K562 (cell line): Measurements from ENCODE around the gene BORA. TPM values are rescaled to one million over a fixed set of nuclear protein-coding genes. Genes with fewer than 3 reads are reported as not detected.
A peak's percentile ranks its signal among the peaks of the same experiment; 100 is the strongest.

ENCODE experiments used
- BMI1 ChIP-seq: fragments of 150-350 bp; IDR thresholded peaks from 2 replicates; pipeline ENCODE4 v1.6.1; 2014; ENCODE audit warnings: low read length
- BRF1 ChIP-seq: IDR thresholded peaks from 3 replicates; pipeline ENCODE4 v1.6.1; 2011; ENCODE audit warnings: borderline replicate concordance, mild to moderate bottlenecking; ENCODE audit not compliant: insufficient read length; ENCODE audit errors: extremely low read depth
- CBFA2T3 ChIP-seq: fragments of 450-650 bp; IDR thresholded peaks from 2 replicates; pipeline ENCODE4 v1.6.1; 2017
- GTF2E2 ChIP-seq: fragments of 200-800 bp; sonication (Bioruptor generic); IDR thresholded peaks from 2 replicates; pipeline ENCODE4 v1.6.1; 2016; ENCODE audit warnings: missing genetic modification characterization, missing compliant biosample characterization
- HDAC8 ChIP-seq: fragments of 450-650 bp; IDR thresholded peaks from 2 replicates; pipeline ENCODE4 v1.6.1; 2016; ENCODE audit warnings: mild to moderate bottlenecking, missing genetic modification characterization, moderate library complexity, missing compliant biosample characterization
- HDGF ChIP-seq: fragments of 450-650 bp; IDR thresholded peaks from 2 replicates; pipeline ENCODE4 v1.6.1; 2016
- MCM2 ChIP-seq: fragments of 450-650 bp; IDR thresholded peaks from 2 replicates; pipeline ENCODE4 v1.6.1; 2017; ENCODE audit warnings: low read depth, mild to moderate bottlenecking
- MECOM ChIP-seq: fragments of 250-450 bp; sonication (Bioruptor Pico); IDR thresholded peaks from 2 replicates; pipeline ENCODE4 v1.8.0; 2022; ENCODE audit warnings: inconsistent platforms
- NCOA4 ChIP-seq: fragments of 450-650 bp; IDR thresholded peaks from 2 replicates; pipeline ENCODE4 v1.6.1; 2018; ENCODE audit warnings: mild to moderate bottlenecking; ENCODE audit not compliant: partially characterized antibody
- NFRKB ChIP-seq: fragments of 450-650 bp; IDR thresholded peaks from 2 replicates; pipeline ENCODE4 v1.6.1; 2016; ENCODE audit warnings: low read depth
- PRMT5 ChIP-seq: sonication (generic); formaldehyde crosslinking; IDR thresholded peaks from 2 replicates; pipeline ENCODE4 v1.5.0; 2020; ENCODE audit warnings: missing genetic modification reagents
- RBM14 ChIP-seq: fragments of 200-400 bp; formaldehyde crosslinking; IDR thresholded peaks from 2 replicates; pipeline ENCODE4 v1.6.1; 2018; ENCODE audit warnings: low read depth, mild to moderate bottlenecking, low read length, moderate library complexity, borderline replicate concordance; ENCODE audit not compliant: insufficient read depth
- RBM15 ChIP-seq: fragments of 200-400 bp; formaldehyde crosslinking; IDR thresholded peaks from 2 replicates; pipeline ENCODE4 v1.6.1; 2018; ENCODE audit warnings: mild to moderate bottlenecking, low read length, moderate library complexity; ENCODE audit not compliant: insufficient read depth
- SMAD3 ChIP-seq: fragments of 450-650 bp; formaldehyde crosslinking; conservative IDR thresholded peaks from 2 replicates; pipeline ENCODE4 v1.4.0; 2020; ENCODE audit warnings: mild to moderate bottlenecking
- SMAD4 ChIP-seq: fragments of 250-450 bp; sonication (Bioruptor Pico); conservative IDR thresholded peaks from 2 replicates; pipeline ENCODE4 v1.8.0; 2021; ENCODE audit warnings: inconsistent platforms, mild to moderate bottlenecking, moderate library complexity
- TCF7 ChIP-seq: sonication (generic); IDR thresholded peaks from 2 replicates; pipeline ENCODE4 v1.6.1; 2016; ENCODE audit warnings: antibody characterized with exemption, borderline replicate concordance
- ZNF174 ChIP-seq: fragments of 250-450 bp; sonication (Bioruptor Pico); IDR thresholded peaks from 2 replicates; pipeline ENCODE4 v1.4.0; 2020; ENCODE audit warnings: mild to moderate bottlenecking
- ZNF583 ChIP-seq: fragments of 250-450 bp; sonication (Bioruptor Pico); IDR thresholded peaks from 2 replicates; pipeline ENCODE4 v1.4.0; 2020
- polyA plus RNA-seq, 8 experiments: library from polyadenylated mRNA; depleted of rRNA in 4 of 8; stranded (reverse) in 5 of 8; unstranded in 3 of 8; fragments of >200 nt; fragmentation: Nextera tagmentation in 2 of 8; fragmentation: Illumina TruSeq in 1 of 8; extraction: Ambion mirVana in 2 of 8; extraction: Trizol in 1 of 8; gene quantifications; 2 replicates each; pipeline versions ENCODE4 v1.2.1 to v1.2.3, GENCODE V29; 2011 to 2014; ENCODE audit warnings: inconsistent platforms in 1 of 8, missing spikeins in 1 of 8
- total RNA-seq, 7 experiments: library from RNA; depleted of rRNA in 6 of 7; stranded (reverse); fragments of >200 nt in 6 of 7; fragmentation: Illumina TruSeq in 2 of 7; extraction: Trizol in 2 of 7; gene quantifications; 2 replicates each; pipeline versions ENCODE4 v1.2.1 to v1.2.3, GENCODE V29; 2011 to 2021; ENCODE audit warnings: low replicate concordance in 1 of 7
- TF ChIP-seq, protein P1 (sequence below): sonication (generic); formaldehyde crosslinking; IDR thresholded peaks from 2 replicates; pipeline ENCODE4 v1.8.0; 2022; ENCODE audit warnings: mild to moderate bottlenecking, missing genetic modification reagents
- TF ChIP-seq, protein P2 (sequence below): fragments of 450-650 bp; IDR thresholded peaks from 2 replicates; pipeline ENCODE4 v1.7.0; 2016; ENCODE audit warnings: borderline replicate concordance
- TF ChIP-seq, protein P3 (sequence below): fragments of 200-800 bp; sonication (Bioruptor generic); IDR thresholded peaks from 2 replicates; pipeline ENCODE4 v1.6.1; 2016; ENCODE audit warnings: missing genetic modification characterization, missing compliant biosample characterization

The BORA gene
- total and polyA plus RNA-seq, 9 of the 15 experiments (the other 6 are each of a cell fraction or from before 2014, with no cell fraction given): 12.4 to 21.5 (median 18.2) TPM

DNA sequence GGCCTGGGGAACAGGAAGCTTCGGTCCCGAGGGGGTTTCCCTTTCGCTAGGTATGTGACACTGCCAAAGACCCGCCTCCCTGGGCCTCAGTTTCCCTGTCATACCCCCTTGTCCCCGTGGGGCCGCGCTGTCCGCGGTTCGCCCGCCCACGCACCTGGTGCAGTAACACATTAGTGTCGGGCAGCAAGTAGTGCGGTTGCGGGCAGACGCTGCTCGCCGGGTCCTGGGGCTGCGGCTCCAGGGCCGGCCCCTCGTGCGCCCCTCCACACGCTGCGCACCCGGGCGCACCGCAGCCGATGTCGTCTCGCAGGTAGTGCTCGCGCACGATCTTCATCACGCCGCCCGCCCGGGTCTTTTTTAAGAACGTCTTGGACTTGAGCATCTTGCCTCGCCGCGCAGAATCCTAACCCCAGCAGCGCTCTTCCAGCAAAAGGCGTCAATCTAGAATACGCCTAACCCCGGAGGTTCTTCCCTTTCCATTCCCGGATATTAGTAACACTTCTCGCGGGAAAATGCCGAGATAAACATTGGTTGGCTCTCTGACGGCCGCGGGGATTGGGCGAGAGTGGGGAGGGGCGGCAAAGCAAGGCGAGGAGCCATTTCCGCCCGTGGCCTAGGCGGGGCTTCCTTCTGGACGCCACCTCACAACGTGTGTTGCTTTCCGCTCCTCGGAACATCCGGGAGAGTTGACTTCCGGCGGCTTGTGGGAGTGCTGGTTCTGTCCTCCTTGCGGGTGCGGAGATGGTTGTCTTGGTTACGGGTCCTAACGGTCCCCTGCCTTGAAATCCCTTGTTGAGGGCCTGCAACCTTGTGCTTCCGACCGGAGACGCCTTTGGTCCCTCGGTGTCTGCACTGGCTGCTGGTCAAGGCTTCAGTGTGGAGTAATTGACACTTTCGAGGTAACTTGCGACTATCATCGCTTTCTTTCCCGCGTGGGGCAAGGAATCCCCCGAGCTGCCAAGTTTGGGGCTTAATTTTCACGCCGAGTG is 54.0 kb downstream of the BORA start, which contains the start of the genes DIS3 and PIBF1 (continued):
- TF ChIP-seq, protein P1, sequence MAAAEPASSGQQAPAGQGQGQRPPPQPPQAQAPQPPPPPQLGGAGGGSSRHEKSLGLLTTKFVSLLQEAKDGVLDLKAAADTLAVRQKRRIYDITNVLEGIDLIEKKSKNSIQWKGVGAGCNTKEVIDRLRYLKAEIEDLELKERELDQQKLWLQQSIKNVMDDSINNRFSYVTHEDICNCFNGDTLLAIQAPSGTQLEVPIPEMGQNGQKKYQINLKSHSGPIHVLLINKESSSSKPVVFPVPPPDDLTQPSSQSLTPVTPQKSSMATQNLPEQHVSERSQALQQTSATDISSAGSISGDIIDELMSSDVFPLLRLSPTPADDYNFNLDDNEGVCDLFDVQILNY (CRISPR knock-in tag): no peak
- TF ChIP-seq MECOM (CRISPR knock-in tag): no peak
- TF ChIP-seq SMAD3 (CRISPR knock-in tag): no peak
- TF ChIP-seq BRF1: no peak
- TF ChIP-seq ZNF174 (CRISPR knock-in tag): no peak
- TF ChIP-seq SMAD4 (CRISPR knock-in tag): no peak
- no peak for TF ChIP-seq RBM14
- TF ChIP-seq ZNF583 (CRISPR knock-in tag): no peak
- TF ChIP-seq RBM15: no peak
- TF ChIP-seq HDGF: no peak
- TF ChIP-seq MCM2: no peak
- peak; percentile 64; the same call in 1 of the 2 replicates for TF ChIP-seq BMI1
- TF ChIP-seq NCOA4: no peak
- TF ChIP-seq NFRKB: no peak
- no peak for TF ChIP-seq TCF7
- TF ChIP-seq GTF2E2 (tag): no peak
- TF ChIP-seq PRMT5: no peak
- TF ChIP-seq HDAC8: no peak
- TF ChIP-seq CBFA2T3: no peak
- TF ChIP-seq, protein P2, sequence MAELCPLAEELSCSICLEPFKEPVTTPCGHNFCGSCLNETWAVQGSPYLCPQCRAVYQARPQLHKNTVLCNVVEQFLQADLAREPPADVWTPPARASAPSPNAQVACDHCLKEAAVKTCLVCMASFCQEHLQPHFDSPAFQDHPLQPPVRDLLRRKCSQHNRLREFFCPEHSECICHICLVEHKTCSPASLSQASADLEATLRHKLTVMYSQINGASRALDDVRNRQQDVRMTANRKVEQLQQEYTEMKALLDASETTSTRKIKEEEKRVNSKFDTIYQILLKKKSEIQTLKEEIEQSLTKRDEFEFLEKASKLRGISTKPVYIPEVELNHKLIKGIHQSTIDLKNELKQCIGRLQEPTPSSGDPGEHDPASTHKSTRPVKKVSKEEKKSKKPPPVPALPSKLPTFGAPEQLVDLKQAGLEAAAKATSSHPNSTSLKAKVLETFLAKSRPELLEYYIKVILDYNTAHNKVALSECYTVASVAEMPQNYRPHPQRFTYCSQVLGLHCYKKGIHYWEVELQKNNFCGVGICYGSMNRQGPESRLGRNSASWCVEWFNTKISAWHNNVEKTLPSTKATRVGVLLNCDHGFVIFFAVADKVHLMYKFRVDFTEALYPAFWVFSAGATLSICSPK: no peak
- TF ChIP-seq, protein P3, sequence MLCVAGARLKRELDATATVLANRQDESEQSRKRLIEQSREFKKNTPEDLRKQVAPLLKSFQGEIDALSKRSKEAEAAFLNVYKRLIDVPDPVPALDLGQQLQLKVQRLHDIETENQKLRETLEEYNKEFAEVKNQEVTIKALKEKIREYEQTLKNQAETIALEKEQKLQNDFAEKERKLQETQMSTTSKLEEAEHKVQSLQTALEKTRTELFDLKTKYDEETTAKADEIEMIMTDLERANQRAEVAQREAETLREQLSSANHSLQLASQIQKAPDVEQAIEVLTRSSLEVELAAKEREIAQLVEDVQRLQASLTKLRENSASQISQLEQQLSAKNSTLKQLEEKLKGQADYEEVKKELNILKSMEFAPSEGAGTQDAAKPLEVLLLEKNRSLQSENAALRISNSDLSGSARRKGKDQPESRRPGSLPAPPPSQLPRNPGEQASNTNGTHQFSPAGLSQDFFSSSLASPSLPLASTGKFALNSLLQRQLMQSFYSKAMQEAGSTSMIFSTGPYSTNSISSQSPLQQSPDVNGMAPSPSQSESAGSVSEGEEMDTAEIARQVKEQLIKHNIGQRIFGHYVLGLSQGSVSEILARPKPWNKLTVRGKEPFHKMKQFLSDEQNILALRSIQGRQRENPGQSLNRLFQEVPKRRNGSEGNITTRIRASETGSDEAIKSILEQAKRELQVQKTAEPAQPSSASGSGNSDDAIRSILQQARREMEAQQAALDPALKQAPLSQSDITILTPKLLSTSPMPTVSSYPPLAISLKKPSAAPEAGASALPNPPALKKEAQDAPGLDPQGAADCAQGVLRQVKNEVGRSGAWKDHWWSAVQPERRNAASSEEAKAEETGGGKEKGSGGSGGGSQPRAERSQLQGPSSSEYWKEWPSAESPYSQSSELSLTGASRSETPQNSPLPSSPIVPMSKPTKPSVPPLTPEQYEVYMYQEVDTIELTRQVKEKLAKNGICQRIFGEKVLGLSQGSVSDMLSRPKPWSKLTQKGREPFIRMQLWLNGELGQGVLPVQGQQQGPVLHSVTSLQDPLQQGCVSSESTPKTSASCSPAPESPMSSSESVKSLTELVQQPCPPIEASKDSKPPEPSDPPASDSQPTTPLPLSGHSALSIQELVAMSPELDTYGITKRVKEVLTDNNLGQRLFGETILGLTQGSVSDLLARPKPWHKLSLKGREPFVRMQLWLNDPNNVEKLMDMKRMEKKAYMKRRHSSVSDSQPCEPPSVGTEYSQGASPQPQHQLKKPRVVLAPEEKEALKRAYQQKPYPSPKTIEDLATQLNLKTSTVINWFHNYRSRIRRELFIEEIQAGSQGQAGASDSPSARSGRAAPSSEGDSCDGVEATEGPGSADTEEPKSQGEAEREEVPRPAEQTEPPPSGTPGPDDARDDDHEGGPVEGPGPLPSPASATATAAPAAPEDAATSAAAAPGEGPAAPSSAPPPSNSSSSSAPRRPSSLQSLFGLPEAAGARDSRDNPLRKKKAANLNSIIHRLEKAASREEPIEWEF: no peak
